ENCODE results near the gene ZBED6.

- TF ChIP-seq EZH2phosphoT487 (IDR thresholded peaks at IDR 0.05; ENCODE audit: low read length) (no peak), CTCF (IDR thresholded peaks at IDR 0.05; ENCODE audit: low read length) (no peak)
Measured at GRCh38 chr1:203799971-203800370, 4.5 kb downstream of the ZBED6 start.

Measured in MM.1S (cell line).